Cardiac fibroblast (primary cell): Measurements from ENCODE around the gene NFE2L2.
A peak's percentile ranks its signal among the peaks of the same experiment; 100 is the strongest.

ENCODE experiments used
- DNase-seq, 2 donors: peaks; one replicate each; pipeline versions ENCODE4 v3.0.0 to v3.0.0-alpha.2; 2010; ENCODE audit warnings: low read depth in 2 of 2
- H3K4me3 ChIP-seq, 2 donors: replicated peaks in 1 of 2; 1 replicate in 1 of 2; 2 replicates in 1 of 2; pipeline ENCODE4 v1.5.1; 2011; ENCODE audit warnings: low read depth in 2 of 2, low read length in 2 of 2, mild to moderate bottlenecking in 2 of 2, moderate library complexity in 1 of 2
- CTCF ChIP-seq: IDR thresholded peaks from one replicate; pipeline ENCODE4 v1.5.1; 2011; ENCODE audit warnings: low read depth, mild to moderate bottlenecking, low read length, inconsistent platforms

Gene NFE2L2

GRCh38 chr2:177256695-177257094 lies 7.8 kb downstream of the NFE2L2 start:
- TF ChIP-seq CTCF, result no peak
- H3K4me3 ChIP-seq, result no peak overlapping the region
- no peak for DNase-seq

- TF ChIP-seq CTCF, result no peak
- DNase-seq, result no peak
These were observed 8.5 kb downstream of the NFE2L2 start for GRCh38 chr2:177256026-177256425.

GRCh38 chr2:177255227-177255601 lies 9.3 kb downstream of the NFE2L2 start:
- H3K4me3 ChIP-seq, result no peak overlapping the region
- DNase-seq, result no peak
- no peak for TF ChIP-seq CTCF

More at GRCh38 chr2:177256026-177256425, 8.5 kb downstream of the NFE2L2 start:
- no peak overlapping the region for H3K4me3 ChIP-seq

GRCh38 chr2:177254433-177255226 lies 9.9 kb downstream of the NFE2L2 start:
- DNase-seq, result no peak
- no peak overlapping the region for H3K4me3 ChIP-seq
- peak; percentile 53 for TF ChIP-seq CTCF

- no peak for DNase-seq
- no peak for TF ChIP-seq CTCF
These were observed 10.8 kb downstream of the NFE2L2 start for GRCh38 chr2:177253704-177254103.

GRCh38 chr2:177252808-177253531 lies 11.6 kb downstream of the NFE2L2 start:
- TF ChIP-seq CTCF, result no peak
- no peak for DNase-seq
- H3K4me3 ChIP-seq, result no peak overlapping the region

More at GRCh38 chr2:177253704-177254103, 10.8 kb downstream of the NFE2L2 start:
- H3K4me3 ChIP-seq, result no peak overlapping the region
